Left renal cortex interstitium (tissue), 4 donors: Measurements from ENCODE around the gene LCE6A. TPM values are rescaled to one million over a fixed set of nuclear protein-coding genes. Genes with fewer than 3 reads are reported as not detected.

Experiments used
- DNase-seq, 4 donors: peaks; one replicate each; pipeline ENCODE4 v3.0.0-alpha.2; 2013; ENCODE audit warnings: low read depth in 4 of 4, low spot score in 2 of 4, missing footprints in 1 of 4
- polyA plus RNA-seq, 4 donors: library from polyadenylated mRNA; unstranded; fragments of 120-200 nt; gene quantifications; one replicate each; pipeline ENCODE4 v1.2.1, GENCODE V29; 2013; ENCODE audit not compliant: insufficient read length in 4 of 4

LCE6A gene
- polyA plus RNA-seq, 4 donors, result not detected

- no peak for DNase-seq
Measured at GRCh38 chr1:152871731-152872126, 29.1 kb downstream of the LCE6A start.

- DNase-seq, result no peak
Measured at GRCh38 chr1:152873495-152873894, 30.8 kb downstream of the LCE6A start.

DNA sequence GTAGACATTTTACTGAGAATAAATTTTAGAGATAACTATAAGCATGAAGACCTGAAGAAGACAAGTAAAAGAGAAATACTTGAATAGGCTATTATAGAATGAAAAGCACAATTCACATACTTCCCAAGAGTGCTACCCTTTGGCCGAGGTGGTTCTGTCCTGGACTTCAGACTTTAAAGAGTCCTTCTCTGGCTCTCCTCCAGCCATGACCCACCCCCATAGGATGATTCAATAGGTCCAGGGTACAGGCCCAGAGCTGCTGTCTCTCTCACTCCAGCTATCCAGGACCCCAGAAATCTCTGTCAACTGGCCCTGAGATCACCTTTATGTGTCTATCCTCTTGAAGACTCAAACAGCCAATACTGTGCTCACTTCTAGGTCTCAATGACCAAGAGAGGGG is 34.2 kb downstream of the LCE6A start:
- no peak for DNase-seq

DNA sequence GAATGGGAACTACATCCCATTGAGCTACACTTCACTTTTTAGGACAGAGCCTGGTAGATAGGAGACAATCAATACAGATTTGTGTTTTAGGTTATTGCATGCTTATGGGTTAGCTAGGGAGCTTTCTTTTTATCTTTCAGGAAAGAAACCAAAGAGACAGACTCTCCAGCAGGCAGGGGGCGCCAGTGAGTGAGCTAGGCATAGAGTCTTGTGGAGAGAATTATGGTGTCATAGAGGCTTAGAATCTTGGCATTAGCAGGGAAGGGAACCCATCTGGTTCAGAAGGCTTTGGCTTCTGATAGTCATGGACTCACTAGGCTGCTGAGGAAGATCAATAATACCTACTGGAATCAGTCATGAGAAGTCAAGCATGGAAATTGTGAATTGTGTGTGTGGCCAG is 35.4 kb downstream of the LCE6A start, which contains the start of gene SMCP:
Gene SMCP (plus strand): TSS at position 281 of the 400 bp plus-strand sequence. CDS start 6,101 bp downstream, outside the sequence.
- DNase-seq, result no peak

DNA sequence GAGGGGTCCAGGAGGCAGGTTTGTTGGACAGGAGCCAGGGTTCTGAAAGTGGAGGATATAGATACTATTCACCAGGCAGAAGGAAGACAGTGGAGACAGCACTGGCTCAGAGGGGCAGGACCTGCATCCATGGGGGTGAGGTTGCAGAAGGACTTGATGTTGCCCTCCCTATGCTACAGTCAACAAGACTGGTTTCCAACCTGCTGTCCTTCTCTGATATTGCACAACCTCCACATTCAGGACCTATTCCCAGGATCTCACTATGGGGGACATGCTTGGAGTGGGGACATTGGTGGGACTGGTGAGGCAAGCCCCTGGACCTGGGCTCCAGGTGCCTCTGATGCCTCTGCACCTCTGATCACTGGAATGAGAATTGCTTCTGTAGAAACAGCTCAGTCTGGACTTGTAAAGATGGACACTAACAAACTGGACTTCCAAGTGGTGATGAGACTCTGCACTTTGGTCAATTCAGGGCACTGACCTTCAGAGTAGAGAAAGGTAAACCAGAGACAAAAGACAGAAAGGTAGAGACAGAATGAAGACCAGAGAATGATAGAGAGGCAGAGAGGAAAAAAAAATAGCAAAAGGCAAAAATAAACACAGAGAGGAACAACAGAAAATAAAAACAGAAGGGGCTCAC is 37.0 kb downstream of the LCE6A start:
- DNase-seq, result no peak

DNA sequence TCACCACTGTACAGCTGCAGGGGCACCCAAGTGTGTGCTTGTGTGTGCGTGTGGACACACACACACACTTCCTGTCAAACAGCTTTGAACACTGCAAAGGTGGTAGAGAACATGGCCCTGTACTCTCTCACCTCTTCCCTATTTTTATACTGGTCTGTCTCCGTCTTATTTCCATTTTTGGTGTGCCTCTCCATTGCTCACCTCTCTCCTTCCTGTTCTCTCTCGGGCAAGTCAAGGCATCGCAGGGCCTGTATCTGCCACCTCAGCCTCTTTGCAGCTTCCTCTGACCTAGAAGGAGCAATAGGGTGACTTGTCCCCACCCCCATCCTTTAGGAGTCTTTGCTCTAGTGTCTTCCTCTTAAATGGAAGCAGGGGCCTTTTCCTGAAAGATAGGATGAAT is 37.7 kb downstream of the LCE6A start:
- DNase-seq, result no peak

- DNase-seq, result no peak
Measured at GRCh38 chr1:152880907-152881306, 38.3 kb downstream of the LCE6A start.

- DNase-seq, result no peak
Measured at GRCh38 chr1:152884085-152884484, 41.4 kb downstream of the LCE6A start.

DNA sequence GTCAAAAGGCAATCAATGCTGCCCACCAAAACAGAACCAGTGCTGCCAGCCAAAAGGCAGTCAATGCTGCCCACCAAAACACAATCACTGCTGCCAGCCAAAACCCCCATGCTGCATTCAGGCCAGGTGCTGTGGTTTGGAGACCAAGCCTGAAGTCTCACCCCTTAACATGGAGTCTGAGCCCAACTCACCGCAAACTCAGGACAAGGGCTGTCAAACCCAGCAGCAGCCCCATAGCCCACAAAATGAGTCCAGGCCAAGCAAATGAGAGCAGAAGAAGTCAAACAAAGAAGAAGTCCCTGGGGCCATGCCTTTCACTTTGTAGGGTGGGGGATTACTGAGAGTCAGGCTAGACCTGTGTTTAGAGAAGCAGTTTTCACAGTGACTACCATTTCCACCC is 41.9 kb downstream of the LCE6A start:
- no peak for DNase-seq

GRCh38 chr1:152884966-152885624 is 42.4 kb downstream of the LCE6A start:
- DNase-seq, result no peak

DNA sequence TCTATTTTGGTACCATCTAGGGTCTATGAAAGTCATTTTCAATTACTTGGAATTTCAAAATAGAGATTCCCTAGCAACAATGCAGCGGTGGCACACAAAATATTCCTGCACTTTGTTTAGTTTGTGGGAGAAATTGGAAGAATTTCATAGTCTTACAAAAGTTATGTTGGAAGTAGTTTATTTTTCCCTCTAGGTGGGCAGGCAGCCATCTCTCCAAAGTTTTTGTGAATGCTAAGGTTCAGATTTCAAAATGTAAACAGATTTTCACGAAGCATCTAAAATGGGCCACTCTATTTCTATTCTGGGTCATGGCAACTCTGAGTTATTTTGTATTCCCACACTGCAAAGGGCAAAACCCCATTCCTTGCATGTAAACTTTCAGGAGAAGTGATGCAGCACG is 43.4 kb downstream of the LCE6A start:
- no peak for DNase-seq

GRCh38 chr1:152886758-152887409 is 44.2 kb downstream of the LCE6A start:
- no peak for DNase-seq

GRCh38 chr1:152888126-152888525 is 45.5 kb downstream of the LCE6A start:
- no peak for DNase-seq

Other genes with a start within 250 kb of the LCE6A start
- not detected for gene LCE3C, start 242.6 kb upstream of the LCE6A start, polyA plus RNA-seq
- not detected for gene LCE3B, start 229.0 kb upstream of the LCE6A start, polyA plus RNA-seq
- gene LCE3A, start 219.8 kb upstream of the LCE6A start, polyA plus RNA-seq, result not detected
- not detected for gene LCE2D, start 179.5 kb upstream of the LCE6A start, polyA plus RNA-seq
- gene LCE2C, start 167.6 kb upstream of the LCE6A start, polyA plus RNA-seq, result not detected
- gene LCE2B, start 156.7 kb upstream of the LCE6A start, polyA plus RNA-seq, result not detected
- not detected for gene LCE2A, start 144.5 kb upstream of the LCE6A start, polyA plus RNA-seq
- gene LCE4A, start 134.7 kb upstream of the LCE6A start, polyA plus RNA-seq, result not detected
- gene KPRP, start 84.8 kb upstream of the LCE6A start, polyA plus RNA-seq, result not detected
- not detected for gene LCE1F, start 67.7 kb upstream of the LCE6A start, polyA plus RNA-seq
- gene LCE1E, start 56.6 kb upstream of the LCE6A start, polyA plus RNA-seq, result not detected
- not detected for gene LCE1D, start 46.1 kb upstream of the LCE6A start, polyA plus RNA-seq
- gene LCE1C, start 36.2 kb upstream of the LCE6A start, polyA plus RNA-seq, result not detected
- not detected for gene LCE1B, start 30.9 kb upstream of the LCE6A start, polyA plus RNA-seq
- not detected for gene LCE1A, start 15.4 kb upstream of the LCE6A start, polyA plus RNA-seq
- gene LCE7A, start 17.1 kb downstream of the LCE6A start, polyA plus RNA-seq, result not detected
- not detected for gene SMCP, start 35.5 kb downstream of the LCE6A start, polyA plus RNA-seq
- gene IVL, start 65.7 kb downstream of the LCE6A start, polyA plus RNA-seq, result under 1 TPM; 0.08 to 0.42 (median 0.30) TPM
- gene SPRR5, start 104.3 kb downstream of the LCE6A start, polyA plus RNA-seq, result not detected
- gene SPRR4, start 127.8 kb downstream of the LCE6A start, polyA plus RNA-seq, result not detected
- gene SPRR1A, start 141.2 kb downstream of the LCE6A start, polyA plus RNA-seq, result not detected
- under 1 TPM in 3 of 4 donors, not detected in 1; 0.17 to 0.51 (median 0.18) TPM for gene SPRR3, start 158.9 kb downstream of the LCE6A start, polyA plus RNA-seq
- gene SPRR1B, start 188.3 kb downstream of the LCE6A start, polyA plus RNA-seq, result not detected
- not detected for gene SPRR2D, start 198.3 kb downstream of the LCE6A start, polyA plus RNA-seq
- gene SPRR2A, start 214.7 kb downstream of the LCE6A start, polyA plus RNA-seq, result under 1 TPM in 1 of 4 donors, not detected in 3; 0.14 TPM
- gene SPRR2B, start 228.8 kb downstream of the LCE6A start, polyA plus RNA-seq, result not detected